Glomerular visceral epithelial cell (primary cell): ENCODE measurements around the gene CCR6.

Experiments
- DNase-seq: peaks from one replicate; pipeline ENCODE4 v3.0.0-alpha.2; 2016; ENCODE audit errors: extremely low spot score

Gene CCR6

DNA sequence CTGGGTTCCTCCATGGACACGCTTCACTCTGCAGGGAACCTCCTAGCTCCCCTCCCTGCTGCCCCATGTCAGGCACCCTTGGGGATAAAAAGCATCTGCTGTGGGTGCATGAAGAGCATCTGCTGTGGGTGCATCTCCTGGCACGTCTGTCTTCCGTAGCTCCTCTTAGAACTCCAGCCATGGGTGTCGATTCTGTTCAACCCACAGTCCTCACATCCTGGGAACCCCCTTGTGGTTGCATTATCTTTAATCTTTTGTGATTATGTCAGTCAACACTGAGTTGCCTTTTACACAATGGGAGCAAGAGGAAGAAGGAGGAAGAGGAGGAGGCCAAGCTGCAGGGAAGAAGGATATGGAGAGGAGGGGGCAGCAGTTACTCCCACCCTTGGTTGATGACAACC, 24.1 kb upstream of the CCR6 start:
- no peak for DNase-seq

GRCh38 chr6:167099707-167100106, 23.2 kb upstream of the CCR6 start:
- DNase-seq = no peak

- DNase-seq = no peak
Measured at GRCh38 chr6:167100241-167100674, 22.6 kb upstream of the CCR6 start.

DNA sequence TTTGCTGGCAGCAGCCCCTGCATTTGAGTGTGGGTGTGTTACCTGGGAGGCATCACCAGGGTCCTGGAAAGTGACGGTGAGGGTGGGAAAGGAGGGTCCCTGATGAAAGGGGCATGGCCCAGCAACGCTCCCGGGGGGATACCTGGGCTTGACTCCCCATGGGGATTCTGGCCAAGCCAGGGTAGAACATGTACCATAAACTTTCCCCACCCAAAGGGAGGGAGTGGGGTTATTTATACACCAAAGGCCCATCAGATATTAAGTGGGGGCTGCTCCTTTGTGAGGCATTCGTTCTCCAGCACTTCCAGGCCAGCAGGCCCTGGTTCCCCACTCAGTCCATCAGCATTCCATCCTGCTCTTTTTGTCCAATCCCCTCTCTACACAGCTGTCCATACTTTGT, 20.6 kb upstream of the CCR6 start:
- no peak for DNase-seq

- DNase-seq = no peak
Measured at GRCh38 chr6:167103041-167103891, 19.6 kb upstream of the CCR6 start.

DNA sequence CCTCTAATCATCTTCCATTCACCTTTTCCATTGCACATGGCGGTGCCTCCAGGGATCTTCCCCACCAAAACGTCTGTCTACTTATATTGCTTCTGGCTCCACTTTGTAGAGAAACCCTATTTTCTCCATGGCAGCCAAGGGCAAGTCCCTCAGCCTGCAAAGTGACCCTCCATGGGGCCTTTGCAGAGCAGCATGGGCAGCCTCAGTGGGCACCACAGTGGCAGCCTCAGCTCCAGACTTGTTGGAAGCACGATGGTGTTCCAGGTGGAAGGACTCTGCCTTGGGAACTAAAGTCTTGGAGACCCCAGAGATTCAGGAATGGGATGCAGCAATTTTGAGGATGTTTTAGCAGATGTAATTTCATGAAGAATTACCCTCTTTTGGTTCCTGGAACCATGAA, 18.5 kb upstream of the CCR6 start:
- no peak for DNase-seq

- no peak for DNase-seq
Measured at GRCh38 chr6:167105060-167105459, 17.8 kb upstream of the CCR6 start.

GRCh38 chr6:167106406-167106805, 16.5 kb upstream of the CCR6 start:
- DNase-seq = no peak

GRCh38 chr6:167107787-167108186, 15.1 kb upstream of the CCR6 start:
- DNase-seq = no peak

GRCh38 chr6:167108278-167108677, 14.6 kb upstream of the CCR6 start:
- DNase-seq = no peak

DNA sequence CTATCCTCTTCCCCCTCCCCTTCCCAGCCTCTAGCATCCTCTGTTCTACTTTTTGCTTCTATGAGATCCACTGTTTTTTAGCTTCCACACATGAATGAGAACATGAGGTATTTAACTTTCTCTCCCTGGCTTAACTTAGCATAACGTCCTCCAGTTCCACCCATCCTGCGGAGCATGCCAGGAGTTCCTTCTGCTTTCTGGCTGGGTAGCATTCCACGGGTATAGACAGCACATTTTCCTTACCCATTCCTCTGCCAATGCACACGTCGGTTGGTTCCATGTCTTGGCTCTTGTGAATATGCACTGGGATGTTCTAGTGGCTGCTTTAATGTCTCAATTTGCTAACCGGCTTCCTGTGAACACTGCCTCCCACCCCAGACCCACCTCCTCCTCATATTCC, 13.2 kb upstream of the CCR6 start:
- DNase-seq = no peak

DNA sequence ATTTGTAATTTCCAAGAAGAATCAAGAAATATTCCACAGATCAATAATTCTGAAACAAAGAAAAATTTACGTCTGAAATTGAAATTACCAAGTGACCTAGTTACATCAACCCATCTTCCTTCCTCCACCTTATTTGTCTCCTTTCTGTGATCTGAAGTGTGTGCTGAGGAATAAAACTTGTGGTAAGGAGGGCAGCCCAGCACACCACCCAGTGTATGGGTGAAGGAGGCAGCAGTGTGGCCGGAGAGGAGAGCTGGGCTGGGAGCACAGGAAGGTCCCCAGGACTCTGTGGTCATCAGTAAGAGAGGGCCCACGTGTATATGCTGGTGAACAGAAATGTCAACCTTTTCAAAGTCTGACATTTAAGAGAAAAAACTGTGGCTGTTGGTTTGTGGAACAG, 11.3 kb upstream of the CCR6 start:
- no peak for DNase-seq

DNA sequence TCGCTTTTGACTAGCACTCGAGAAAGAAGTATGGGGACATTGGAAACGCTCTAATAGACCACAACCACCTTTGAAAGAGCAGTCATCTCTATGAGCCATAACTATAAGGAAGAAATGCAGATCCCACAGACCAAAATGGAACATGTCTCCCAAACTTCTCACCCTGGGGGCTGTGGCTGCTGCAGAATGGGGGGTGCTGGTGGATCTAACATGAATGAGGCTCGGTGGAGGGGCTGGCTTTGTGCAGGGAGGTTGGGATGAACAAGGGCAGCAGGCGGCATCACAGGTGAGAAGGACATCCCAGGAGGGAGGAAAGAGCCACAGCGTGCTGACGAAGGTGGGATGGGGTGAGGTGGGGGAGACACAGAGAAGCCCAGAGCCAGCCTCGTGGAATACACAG, 10.5 kb upstream of the CCR6 start:
- DNase-seq = no peak

DNA sequence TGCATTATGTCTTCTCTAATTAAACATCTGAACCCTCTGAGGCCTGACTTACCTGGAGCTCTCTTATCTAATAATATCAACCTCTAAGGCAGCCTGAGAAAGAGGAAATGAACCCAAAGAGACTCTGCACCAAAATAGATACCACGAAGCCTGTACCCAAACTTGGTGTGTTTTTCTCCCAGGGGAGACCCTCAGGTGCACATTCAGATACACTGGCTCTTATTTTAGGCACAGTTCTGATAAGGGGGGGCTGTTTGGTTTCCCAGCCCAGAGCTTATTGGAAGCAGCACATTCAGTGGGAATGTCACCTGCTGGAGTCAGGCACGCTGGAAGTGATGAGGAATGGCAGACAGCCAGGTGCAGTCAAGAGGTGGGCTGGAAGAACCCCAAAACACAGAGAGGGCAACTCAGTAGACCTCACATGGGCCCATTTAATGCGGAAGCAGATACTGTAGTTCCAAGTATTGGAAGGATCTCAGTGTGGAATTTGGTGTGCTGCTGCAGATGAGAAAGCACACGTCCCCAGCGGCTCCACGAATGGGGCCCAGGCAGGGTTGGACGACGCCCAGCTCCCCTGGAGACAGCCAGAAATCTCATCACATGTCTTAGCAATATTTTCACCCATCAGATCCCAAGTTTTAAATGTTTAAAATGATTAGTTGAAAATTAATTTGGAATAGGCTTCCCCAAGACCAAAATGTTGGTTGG, 9.7 kb upstream of the CCR6 start:
- DNase-seq = no peak

DNA sequence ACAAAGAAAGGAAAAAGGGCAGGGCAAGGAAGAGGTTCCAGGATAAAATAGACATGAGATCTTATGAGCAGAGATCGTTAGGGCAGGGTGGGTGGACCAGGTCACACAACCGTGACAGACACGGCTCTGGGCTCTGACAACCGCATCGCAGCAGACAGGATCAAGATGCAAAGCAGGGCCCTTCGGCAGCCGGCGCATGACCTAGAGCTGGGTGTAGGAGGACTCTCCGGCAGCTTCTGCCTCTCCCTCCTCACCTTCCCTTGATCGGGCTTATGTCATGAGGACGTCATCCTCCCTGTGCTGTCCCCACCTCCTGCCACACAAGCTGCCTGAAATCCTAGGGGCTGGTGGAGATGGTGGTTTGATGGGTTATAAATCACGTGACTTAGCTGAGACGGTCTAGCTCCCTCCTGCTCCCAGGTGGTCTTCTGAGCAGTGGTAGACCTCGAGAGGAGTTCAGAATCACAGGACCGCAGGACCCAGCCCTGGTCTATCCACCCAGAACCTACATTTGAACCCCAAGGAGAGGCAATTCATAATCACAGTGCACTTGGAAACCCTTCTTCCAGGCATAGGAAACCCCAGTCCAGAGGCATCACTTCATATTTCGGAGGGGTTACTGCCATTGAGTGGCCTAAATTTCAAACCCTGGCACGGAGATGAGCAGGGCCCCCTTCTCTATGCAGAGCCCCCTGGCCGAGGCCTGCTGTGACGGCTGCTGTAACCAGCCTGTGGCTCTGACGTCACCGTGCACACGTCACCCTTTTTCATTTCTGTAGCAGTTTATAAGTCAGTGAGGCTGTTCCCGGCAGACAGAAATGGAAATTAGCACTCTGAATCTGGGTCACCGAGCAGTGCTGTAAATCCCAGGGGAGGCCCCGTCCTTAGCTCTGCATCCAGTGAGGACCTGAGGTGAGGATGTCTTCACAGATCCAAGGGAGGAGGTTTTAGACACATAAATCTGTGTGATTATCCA, 8.7 kb upstream of the CCR6 start:
- no peak for DNase-seq

- DNase-seq = no peak
Measured at GRCh38 chr6:167115054-167115453, 7.8 kb upstream of the CCR6 start.

- no peak for DNase-seq
Measured at GRCh38 chr6:167116109-167116837, 6.6 kb upstream of the CCR6 start.

GRCh38 chr6:167116838-167117228, 6.1 kb upstream of the CCR6 start:
- DNase-seq = no peak

DNA sequence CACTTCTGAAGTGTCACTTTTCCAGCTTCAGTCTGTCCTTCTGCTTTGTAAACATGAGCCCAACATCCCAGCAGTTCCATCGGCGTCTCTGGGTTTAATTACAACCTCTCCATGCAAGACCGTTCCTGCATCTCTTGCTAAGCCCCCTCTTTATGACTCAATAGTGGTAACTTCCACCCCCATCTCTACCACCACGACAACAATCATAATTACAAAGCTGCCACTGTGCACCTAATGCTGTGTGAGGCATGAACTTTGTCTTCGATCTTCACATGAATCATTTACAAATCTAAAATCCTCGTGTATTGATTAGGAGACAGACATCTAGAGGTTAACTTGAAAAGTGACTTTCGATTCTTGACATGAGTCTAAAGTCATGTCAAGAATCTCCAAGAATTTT, 4.9 kb upstream of the CCR6 start:
- DNase-seq = no peak

GRCh38 chr6:167118839-167119238, 4.1 kb upstream of the CCR6 start:
- DNase-seq = no peak
